Thoracic aorta (tissue), 2 donors: Measurements from ENCODE around the gene ERGIC1. TPM values are rescaled to one million over a fixed set of nuclear protein-coding genes. Genes with fewer than 3 reads are reported as not detected.
"Not testable (repeated sequence)": the region's sequence is repeated elsewhere in the genome, so short reads cannot be mapped to it uniquely, and the experiment has no call there.

Experiments
- ATAC-seq: fragments of 150-250 bp; one replicate; pipeline ENCODE4 v1.8.0; 2017; ENCODE audit warnings: low read depth; ENCODE audit not compliant: insufficient number of reproducible peaks, low FRiP score
- DNase-seq: peaks from one replicate; pipeline ENCODE4 v3.0.0-alpha.2; 2020; ENCODE audit warnings: low spot score
- H3K27ac ChIP-seq, 2 donors: fragments of 200-600 bp; sonication (generic); 1 replicate in 1 of 2; 2 replicates in 1 of 2; pipeline ENCODE4 v1.5.1; 2016; ENCODE audit warnings: mild to moderate bottlenecking in 2 of 2, moderate library complexity in 2 of 2
- H3K27me3 ChIP-seq: fragments of 200-600 bp; sonication (generic); replicated peaks from 2 replicates; pipeline ENCODE4 v1.6.0; 2016; ENCODE audit warnings: mild to moderate bottlenecking; ENCODE audit not compliant: insufficient read depth
- H3K36me3 ChIP-seq: fragments of 200-600 bp; sonication (generic); one replicate; pipeline ENCODE4 v1.5.1; 2016
- H3K4me1 ChIP-seq, 2 donors: fragments of 200-600 bp; sonication (generic); 1 replicate in 1 of 2; 2 replicates in 1 of 2; pipeline versions ENCODE4 v1.5.1 to v1.6.0; 2016; ENCODE audit warnings: low read depth in 2 of 2, mild to moderate bottlenecking in 1 of 2; ENCODE audit not compliant: control insufficient read depth in 1 of 2
- H3K4me3 ChIP-seq: fragments of 200-600 bp; sonication (generic); 2 replicates; pipeline ENCODE4 v1.5.1; 2016; ENCODE audit warnings: mild to moderate bottlenecking
- H3K9me3 ChIP-seq: fragments of 200-600 bp; sonication (generic); 2 replicates; pipeline ENCODE4 v1.5.1; 2016
- total RNA-seq, 2 donors: library from RNA; depleted of rRNA; stranded (reverse); fragments of >200 nt; gene quantifications; one replicate each; pipeline versions ENCODE4 v1.1.0 to v1.2.3, GENCODE V29; 2016
- TF ChIP-seq, protein P1 (sequence below): fragments of 200-600 bp; sonication (generic); IDR thresholded peaks from one replicate; pipeline ENCODE4 v1.5.1; 2019; ENCODE audit warnings: antibody characterized with exemption

Gene ERGIC1
- total RNA-seq, 2 donors from 2014 or later: 141 to 230 TPM

DNA sequence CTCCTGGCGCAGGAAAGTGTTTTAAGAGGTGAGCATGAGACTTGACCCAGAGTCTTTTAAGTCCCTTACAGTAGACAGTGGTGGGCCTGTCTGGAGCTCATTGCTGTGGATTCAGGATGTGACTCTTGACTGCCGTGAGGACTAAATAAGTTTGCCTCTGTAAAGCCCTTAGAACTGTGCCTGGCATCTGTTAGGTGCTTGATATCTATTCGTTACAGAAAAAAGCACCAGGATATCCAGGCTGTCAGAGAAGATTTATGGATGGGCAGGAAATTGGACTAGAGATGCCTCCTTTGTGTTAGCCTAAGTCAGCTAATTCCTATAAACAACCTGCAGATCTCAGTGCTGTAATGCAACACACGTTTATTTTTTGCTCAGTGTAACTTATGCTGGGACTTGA is 12.6 kb downstream of the ERGIC1 start:
- TF ChIP-seq, protein P1, sequence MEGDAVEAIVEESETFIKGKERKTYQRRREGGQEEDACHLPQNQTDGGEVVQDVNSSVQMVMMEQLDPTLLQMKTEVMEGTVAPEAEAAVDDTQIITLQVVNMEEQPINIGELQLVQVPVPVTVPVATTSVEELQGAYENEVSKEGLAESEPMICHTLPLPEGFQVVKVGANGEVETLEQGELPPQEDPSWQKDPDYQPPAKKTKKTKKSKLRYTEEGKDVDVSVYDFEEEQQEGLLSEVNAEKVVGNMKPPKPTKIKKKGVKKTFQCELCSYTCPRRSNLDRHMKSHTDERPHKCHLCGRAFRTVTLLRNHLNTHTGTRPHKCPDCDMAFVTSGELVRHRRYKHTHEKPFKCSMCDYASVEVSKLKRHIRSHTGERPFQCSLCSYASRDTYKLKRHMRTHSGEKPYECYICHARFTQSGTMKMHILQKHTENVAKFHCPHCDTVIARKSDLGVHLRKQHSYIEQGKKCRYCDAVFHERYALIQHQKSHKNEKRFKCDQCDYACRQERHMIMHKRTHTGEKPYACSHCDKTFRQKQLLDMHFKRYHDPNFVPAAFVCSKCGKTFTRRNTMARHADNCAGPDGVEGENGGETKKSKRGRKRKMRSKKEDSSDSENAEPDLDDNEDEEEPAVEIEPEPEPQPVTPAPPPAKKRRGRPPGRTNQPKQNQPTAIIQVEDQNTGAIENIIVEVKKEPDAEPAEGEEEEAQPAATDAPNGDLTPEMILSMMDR: no peak
- Histone ChIP-seq H3K4me1 (peaks cover 0 to 9% of the 10 kb centered on the region in 2 donors), H3K9me3 (no peaks in the 10 kb centered on the region), H3K36me3 (peaks cover 8% of the 10 kb centered on the region), H3K27ac (no peak overlapping the region), H3K4me3 (no peak overlapping the region), H3K27me3 (no peaks in the 10 kb centered on the region)
- DNase-seq (no peak), ATAC-seq (no peak)

DNA sequence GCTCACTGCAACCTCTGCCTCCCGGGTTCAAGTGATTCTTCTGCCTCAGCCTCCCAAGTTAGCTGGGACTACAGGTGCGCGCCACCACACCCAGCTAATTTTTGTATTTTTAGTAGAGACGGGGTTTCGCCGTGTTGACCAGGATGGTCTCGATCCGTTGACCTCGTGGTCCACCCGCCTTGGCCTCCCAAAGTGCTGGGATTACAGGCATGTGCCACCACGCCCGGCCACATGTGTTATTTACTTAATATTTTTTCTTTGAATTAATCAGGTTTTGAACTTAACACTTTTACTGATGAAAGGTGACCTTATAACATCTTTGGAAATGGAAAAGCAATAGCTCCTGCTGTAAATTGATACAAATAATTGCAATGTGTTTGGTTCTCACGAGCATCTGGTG is 13.5 kb downstream of the ERGIC1 start:
- peaks cover 0 to 18% of the 10 kb centered on the region in 2 donors for H3K4me1 ChIP-seq
- not testable (repeated sequence) for ATAC-seq, H3K27me3 ChIP-seq, H3K27ac ChIP-seq, H3K36me3 ChIP-seq, H3K9me3 ChIP-seq, H3K4me3 ChIP-seq, DNase-seq

DNA sequence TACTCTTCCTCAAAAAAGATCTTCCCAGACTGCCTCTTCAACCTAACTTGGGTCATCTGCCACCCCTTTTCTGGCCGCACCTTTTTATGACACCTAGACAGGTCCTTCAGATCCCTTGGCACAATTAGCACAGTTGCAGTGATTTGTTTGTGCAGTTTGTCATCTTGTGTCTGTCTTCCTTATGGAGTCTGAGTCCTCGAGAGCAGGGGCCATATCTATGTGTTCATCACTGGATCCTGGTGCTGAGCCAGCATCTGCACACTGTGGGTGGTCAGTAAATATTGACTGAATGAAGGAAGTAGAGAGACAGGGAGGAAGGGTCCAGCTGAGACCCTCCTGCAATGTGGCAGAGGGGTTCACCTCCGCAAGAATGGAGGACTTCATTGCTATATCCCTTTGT is 14.4 kb downstream of the ERGIC1 start:
- Histone ChIP-seq H3K27me3 (no peaks in the 10 kb centered on the region), H3K4me3 (no peak overlapping the region), H3K4me1 (peaks cover 3 to 26% of the 10 kb centered on the region in 2 donors), H3K27ac (no peak overlapping the region), H3K36me3 (peaks cover 4% of the 10 kb centered on the region), H3K9me3 (no peaks in the 10 kb centered on the region)
- DNase-seq: no peak
- no peak for ATAC-seq
- TF ChIP-seq, protein P1: no peak

DNA sequence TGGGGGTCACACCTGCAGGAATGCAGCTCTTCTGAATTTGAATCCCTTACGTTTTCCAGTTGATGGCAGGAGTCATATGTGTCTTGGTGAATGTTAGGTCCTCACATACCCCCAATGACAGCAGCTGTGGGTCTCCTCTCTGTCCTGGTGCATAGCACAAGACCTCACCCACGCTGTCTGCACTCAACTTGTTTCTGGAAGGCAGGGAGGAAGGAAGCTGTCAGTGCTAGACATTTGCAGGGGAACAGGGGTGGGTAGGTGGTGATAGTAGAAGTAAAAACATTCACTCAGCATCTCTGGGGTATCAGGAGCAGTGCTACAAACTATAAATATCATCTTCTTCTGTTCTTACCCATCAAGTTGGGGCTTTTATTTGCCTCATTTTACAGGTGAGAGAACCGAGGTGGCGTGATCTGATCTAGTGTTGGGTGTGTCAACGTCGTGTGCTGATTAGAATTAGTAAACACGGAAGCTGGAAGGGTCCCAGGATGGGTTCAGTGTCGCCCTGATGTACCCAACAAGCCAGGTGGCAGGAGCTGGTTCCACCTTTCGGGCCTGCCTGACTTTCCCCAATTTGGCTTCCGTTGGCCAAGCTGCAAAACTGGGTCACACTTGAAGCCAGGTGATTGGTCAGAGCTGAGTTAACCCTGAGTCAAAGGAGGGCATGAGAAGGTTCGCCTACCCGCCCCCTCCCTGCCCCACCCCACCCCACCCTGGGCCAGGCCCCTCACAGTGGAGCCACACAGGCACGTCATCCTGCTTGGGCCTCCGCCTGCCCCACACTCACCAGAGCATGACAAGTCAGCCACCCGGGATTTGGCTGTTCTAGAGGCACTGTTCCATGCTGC is 15.8 kb downstream of the ERGIC1 start:
- TF ChIP-seq, protein P1: no peak
- peaks cover 6 to 41% of the 10 kb centered on the region in 2 donors for H3K4me1 ChIP-seq
- no peak overlapping the region for H3K27ac ChIP-seq
- ATAC-seq: no peak
- H3K4me3 ChIP-seq: no peak overlapping the region
- H3K36me3 ChIP-seq: no peaks in the 10 kb centered on the region
- no peaks in the 10 kb centered on the region for H3K9me3 ChIP-seq
- DNase-seq: no peak
- no peaks in the 10 kb centered on the region for H3K27me3 ChIP-seq

DNA sequence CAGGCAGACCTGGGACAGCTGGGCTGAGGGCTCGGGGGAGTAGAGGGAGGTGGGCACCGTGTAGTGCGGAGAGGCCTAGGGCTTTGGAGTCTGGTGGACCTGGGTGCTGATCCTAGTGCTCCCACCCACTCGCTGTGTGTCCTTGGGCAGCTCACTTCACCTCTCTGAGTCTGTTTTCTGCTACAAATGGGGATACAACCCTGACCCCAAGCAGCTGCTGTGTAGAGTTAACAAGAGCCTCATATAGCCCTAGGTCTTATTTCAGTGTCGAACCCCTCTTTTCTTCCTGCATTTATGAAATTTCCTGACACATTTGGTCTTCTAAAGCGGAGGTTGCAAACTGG is 16.4 kb downstream of the ERGIC1 start:
- ATAC-seq (no peak), DNase-seq (no peak)
- no peaks in the 10 kb centered on the region for H3K27me3 ChIP-seq
- no peaks in the 10 kb centered on the region for H3K9me3 ChIP-seq
- no peak overlapping the region for H3K4me3 ChIP-seq
- TF ChIP-seq, protein P1: no peak
- no peak overlapping the region for H3K27ac ChIP-seq
- no peaks in the 10 kb centered on the region for H3K36me3 ChIP-seq
- peaks cover 11 to 42% of the 10 kb centered on the region in 2 donors for H3K4me1 ChIP-seq

DNA sequence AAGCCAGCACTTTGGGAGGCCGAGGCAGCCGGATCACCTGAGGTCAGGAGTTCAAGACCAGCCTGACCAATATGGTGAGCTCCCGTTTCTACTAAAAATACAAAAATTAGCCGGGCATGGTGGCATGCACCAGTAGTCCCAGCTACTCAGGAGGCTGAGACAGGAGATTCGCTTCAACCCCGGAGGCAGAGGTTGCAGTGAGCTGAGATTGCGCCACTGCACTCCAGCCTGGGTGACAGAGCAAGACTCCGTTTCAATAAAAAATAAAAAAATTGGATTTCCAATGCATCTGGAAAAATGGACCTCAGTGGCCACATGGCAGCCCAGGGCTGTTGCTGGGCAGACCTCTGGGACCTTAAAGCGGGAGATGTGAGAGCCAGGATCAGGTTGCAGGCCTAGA is 17.2 kb downstream of the ERGIC1 start:
- ATAC-seq, DNase-seq, H3K4me3 ChIP-seq, H3K27me3 ChIP-seq, H3K36me3 ChIP-seq, H3K9me3 ChIP-seq, H3K27ac ChIP-seq: not testable (repeated sequence)
- H3K4me1 ChIP-seq: peaks cover 17 to 50% of the 10 kb centered on the region in 2 donors
